Measurements from ENCODE around the gene EFS.
"Not testable (repeated sequence)": the region's sequence is repeated elsewhere in the genome, so short reads cannot be mapped to it uniquely, and the experiment has no call there.

EFS gene, protein sequence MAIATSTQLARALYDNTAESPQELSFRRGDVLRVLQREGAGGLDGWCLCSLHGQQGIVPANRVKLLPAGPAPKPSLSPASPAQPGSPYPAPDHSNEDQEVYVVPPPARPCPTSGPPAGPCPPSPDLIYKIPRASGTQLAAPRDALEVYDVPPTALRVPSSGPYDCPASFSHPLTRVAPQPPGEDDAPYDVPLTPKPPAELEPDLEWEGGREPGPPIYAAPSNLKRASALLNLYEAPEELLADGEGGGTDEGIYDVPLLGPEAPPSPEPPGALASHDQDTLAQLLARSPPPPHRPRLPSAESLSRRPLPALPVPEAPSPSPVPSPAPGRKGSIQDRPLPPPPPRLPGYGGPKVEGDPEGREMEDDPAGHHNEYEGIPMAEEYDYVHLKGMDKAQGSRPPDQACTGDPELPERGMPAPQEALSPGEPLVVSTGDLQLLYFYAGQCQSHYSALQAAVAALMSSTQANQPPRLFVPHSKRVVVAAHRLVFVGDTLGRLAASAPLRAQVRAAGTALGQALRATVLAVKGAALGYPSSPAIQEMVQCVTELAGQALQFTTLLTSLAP

DNA sequence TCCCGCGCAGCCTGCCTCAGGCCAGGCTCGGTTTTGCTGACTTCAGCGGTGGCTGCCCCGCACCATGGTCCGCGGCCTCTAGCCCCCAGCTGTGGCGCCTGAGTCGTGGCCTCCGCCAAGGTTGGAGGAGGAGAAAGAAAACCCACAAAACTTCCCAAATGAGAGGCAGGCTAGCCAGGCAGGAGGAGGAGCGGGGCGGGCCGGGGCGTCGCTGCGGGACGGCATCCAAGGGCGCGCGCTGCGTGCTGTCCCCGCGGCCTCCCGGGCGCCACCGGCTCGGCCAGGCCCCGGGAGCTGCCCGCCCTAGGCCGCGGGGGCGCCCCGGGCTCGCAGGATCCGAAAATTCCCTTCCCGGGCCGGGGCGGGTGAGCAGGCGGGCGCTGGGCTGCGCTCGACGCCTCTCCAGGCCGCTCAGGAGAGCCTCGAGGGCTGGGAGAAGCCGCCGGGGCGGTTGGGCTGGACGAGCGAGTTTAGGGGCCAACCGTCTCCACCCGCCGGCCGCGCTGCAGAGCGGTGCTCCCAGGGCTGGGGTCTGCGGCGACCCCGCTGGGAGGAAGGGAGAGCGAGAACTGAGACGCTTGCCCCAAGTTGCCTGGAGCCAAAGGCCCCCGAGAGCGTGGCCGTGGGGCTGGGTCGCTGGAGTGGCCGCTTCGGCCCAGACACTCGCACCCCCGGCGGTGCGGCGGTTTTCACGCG lies at the start of gene EFS:
EFS (minus strand) TSS at position 137 of the 696 bp plus-strand sequence. CDS start 147 bp downstream, outside the sequence.
- no peak for DNase-seq

DNA sequence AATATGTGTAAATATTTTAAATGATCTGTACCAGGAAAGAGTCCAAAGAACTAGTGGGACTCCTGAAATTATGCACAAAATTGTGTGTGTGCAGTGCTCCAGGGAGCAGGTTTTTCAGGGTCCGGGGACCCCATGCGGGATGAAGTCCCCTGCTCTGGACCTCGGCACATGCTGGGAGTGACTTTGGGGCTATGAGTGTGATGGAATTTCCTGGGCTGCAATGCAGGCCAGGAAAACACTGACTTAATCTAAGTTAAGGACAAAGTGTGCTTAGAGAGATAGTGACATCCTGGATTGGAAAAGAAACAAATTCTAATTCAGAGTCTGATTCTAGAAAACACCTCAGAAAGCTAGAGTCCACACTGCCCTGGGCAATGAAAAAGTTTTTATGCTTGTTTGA lies 49.3 kb upstream of the EFS start:
- no peak for DNase-seq

DNA sequence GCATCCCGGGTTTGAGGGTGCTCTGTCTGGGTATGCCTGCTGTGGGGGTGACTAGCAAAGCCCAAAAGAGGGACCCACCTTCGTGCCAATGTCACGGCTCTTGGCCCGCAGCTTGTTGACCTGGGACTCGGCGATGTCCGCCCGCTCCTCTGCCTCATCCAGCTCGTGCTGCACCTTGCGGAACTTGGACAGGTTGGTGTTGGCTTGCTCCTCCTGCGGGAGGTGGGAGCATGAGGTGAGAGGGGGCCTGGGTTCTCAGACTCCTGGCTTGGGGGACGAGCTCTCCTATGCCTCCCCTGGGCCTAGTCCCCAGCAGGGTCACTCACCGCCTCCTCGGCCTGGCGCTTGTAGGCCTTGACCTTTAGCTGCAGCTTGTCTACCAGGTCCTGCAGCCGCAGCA lies 48.7 kb upstream of the EFS start:
- no peak for DNase-seq

DNA sequence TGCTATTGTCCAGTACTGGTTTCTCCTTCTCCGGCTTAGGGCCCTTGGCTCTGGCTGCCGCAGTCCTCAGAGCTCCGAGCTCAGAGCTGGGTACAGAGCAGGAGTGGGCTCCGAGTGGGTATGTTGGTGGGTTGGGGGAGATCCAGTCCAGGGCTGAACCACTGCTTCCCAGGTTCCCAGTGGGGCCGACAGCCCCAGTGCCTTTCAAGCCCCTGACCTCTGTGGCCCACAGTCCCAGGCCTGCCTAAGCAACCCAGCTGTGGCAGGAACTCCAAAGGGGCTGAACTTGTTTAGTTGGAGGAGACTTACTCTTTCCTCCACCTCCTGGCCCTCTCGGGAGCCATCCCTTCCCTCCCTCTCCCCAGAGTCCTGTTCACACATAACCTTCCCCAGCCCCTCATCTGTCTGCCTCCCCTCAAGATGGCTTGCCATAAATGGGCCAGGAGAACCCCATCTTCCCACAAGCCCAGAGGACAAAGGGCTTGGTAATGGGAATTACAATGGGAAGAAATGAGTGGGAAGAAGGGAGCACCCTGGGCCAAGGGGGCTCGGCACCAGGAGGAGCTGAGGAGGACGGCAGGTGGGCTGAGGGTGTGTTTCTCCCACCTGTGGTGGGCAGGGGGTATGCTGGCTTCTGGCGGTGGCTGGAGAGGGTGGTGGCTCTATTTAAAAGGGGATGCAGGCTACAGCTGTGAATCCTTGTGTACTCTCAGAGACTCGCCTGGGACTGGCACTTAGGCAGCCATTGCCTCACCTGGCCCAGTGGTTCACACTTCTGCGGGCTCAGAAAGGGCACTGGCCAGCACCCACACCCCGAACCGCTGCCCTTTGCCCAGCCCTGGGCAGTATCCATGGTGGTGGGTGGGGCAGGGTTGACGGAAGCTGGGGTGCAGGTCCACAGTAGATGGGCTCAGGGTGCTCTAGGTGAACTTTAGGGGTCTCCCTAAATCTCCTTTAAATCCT lies 46.9 kb upstream of the EFS start:
- no peak for DNase-seq

DNA sequence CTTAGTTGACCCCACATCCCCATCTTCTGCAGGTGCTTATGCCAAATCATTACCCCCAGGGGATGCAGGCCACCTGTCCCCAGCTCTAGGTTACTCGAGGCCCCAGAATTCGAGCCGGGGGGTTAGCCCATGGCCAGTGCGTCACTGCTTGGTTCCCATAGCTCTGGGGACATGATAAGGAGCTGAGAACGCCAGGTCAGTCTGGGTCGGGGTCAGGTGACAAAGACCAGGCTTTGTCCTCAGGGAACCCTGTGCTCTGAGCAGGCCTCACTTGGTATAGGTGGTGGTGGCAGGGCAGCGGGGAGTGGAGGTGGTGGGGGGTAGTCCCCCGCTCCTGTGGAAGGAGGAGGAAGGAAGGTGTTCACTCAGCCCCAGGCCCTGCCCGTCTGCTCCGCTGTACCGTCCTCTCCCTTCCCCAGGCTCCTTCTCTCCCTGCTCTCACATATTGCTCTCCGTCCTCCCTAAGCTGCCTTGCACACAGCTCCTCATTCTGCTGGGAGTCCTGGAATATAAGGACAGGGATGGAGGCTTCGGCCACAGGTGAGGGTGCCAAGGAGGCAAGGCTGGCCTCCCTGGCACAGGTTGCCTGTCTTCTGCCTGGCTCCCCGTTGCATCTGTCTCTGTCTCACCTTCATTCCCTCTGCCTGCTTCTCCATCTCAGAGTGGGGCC lies 45.1 kb upstream of the EFS start:
- DNase-seq: no peak

DNA sequence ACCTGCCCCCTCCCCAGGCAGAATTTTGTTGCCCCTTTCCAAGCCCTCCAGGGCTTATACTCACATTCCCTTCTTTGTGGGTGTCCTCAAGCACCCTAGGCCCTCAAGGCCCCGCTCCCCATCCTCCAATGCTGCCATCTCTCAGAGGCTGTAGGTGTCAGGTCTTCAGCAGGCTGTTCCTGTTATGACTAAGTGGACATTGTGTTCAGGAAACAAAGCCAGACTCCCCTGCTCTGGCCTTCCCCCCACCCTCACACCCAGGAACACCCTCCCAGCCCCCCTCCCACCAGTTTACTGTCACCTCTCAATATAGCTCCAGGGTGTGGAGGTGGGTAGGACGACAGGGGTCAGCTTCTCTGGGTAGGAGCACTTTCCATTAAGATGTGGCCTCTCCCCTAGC lies 44.5 kb upstream of the EFS start:
- no peak for DNase-seq

DNA sequence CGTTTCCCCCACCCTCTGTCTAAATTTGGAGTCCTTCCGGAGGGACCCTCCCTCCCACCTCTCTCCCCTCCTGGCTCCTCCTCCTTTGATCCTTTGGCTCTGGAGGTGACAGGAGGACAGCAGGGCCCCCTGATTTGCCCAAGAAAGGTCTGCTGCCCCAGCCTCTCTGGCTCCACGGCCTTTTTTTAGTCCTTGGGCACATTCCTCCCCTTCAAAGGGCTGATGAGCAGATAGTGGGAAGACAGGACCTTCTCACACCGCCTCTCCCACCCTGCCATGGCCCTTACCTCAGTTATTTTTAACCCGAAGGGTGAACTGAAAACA lies 43.3 kb upstream of the EFS start:
- no peak for DNase-seq

DNA sequence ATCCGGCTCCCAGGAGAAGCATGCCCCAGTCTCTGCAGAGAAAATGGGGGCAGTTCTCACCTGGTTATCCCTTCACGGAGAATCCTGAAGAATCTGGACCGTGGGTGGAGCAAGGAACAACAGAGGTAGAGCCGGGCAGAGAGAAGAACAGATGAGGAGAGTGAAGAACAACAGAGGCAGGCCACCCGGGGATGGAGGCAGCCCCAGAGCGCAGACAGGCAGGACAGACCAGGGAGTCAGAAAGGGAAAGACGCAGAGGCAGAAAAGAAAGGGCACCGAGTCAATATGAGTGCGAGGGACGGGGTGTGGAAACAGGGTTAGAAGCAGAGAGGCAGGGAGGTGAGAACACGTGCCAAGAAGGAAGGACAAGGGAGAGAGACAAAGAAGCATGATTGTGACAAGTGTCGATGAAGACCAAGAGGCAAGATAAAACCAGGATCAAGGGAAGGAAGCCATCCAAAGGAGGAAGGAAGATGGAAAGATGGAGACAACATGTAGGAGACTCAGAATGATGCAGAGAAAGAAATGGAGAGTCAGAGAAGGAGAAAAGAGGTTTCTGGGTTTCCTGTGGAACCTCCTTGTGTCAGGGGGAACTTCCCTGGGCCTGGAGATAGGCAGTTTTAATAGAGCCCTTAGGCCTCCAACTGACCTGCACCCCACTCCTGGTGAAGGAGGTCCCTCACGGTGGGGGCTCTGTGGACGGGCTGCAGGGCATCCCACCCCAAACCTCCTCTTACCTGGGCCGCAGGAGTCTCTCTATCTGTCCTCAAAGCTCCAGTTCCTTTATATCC lies 42.7 kb upstream of the EFS start, which contains the start of gene MYH6:
MYH6 (minus strand) TSS at position 758 of the 791 bp plus-strand sequence. CDS start 1,050 bp downstream, outside the sequence.
- no peak for DNase-seq

DNA sequence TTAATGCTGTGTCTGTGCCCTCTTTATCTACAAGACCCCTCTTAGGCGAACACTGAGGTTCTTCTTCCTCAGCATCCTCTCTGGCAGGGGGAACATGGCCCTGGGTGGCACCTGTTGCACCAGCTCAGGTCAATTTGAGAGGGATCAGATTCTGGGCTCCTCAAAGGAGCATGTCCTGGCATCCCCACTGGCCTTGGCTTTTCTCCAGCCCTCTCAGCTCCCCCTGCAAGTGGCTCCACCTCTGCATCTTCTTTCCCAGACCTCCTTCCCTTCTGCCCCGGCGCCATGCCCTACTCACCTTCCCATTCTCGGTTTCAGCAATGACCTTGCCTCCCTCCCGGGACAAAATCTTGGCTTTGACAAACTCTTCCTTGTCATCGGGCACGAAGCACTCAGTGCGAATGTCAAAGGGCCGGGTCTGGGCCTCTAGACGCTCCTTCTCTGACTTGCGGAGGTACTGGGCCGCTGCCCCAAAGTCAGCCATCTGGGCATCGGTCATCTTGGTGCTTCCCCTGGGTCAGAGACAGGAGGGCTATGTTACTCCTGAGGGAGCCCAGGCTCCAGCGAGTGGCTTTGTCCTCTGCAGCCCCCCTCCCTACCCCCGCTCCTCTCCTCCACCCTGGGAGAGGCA lies 41.9 kb upstream of the EFS start:
- no peak for DNase-seq

DNA sequence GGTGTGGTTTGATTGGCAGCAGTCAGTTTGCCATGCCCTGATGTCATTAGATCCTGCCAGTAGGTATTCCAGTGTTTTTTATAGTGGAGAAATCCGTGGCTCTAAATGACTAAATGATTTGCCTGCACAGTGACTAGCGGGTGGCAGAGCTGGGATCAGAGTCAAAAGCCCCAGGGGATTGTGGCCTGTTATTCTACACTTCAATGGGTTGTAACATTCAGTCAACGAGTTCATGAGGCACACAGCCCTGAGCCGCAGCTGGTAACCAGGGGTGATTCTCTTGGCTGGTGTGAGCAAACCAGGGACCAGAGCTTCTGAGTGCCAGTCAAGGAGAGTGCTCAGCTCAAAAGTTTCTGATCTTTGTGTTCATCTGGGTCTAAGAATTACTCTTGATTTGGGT lies 41.3 kb upstream of the EFS start:
- no peak for DNase-seq

DNA sequence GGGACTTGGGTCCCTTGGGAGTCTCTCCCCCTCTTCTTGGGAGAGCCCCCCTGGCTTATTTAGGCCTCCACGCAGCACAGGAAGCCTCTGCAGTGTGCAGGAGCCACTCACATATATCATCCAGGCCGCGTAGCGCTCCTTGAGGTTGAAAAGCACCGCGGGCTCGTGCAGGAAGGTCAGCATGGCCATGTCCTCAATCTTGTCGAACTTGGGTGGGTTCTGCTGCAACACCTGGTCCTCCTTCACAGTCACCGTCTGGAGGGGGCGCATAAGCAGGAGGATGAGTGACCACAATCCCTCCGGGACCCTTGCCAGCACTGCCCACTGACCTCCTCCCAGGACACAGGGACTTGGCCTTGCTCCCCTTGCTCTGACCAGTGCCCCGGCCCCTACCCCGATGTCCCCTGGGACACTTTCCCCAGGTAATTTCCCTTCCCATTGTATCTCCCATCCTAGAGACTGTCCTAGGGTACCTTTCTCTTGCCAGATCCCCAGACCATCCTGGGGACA lies 40.6 kb upstream of the EFS start:
- DNase-seq: no peak

DNA sequence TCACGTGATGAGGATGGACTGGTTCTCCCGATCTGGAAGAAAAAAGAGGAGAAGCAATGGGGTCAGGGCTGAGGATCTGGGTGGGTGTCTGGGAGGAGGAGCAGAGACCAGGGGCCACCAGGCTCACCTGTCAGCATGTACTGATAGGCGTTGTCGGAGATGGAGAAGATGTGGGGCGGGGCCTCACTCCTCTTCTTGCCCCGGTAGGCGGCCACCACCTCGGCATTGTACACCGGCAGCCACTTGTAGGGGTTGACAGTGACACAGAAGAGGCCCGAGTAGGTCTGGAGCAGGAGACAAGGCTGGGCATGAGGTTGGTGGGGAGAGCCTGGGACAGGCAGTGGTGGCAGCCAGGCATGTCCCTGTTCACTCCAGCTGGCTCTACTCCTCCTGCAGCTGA lies 40.1 kb upstream of the EFS start:
- DNase-seq: no peak

DNA sequence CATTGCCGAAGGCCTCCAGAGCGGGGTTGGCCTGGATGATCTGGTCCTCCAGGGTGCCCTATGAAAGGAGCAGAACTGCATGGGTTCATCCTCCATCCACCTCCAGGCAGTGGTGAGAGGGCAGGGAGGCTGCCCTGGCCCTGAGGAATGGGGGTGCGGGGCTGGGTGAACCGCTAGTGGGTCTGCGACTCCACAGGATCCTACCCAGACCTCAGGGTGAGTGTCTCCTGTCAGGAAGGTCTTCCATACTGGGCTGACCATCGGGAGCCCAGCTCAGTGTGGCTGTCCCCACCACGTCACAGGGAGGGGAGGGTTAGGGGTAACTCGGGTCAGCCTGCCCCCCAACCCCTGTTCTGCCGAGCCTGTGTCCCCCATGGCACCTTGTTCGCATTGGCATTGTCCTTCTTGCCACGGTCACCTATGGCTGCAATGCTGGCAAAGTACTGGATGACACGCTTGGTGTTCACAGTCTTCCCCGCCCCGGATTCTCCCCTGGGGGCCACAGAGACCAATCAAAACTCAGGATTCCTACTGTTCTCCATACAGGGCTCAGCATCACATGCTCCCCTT lies 39.4 kb upstream of the EFS start:
- DNase-seq: no peak

DNA sequence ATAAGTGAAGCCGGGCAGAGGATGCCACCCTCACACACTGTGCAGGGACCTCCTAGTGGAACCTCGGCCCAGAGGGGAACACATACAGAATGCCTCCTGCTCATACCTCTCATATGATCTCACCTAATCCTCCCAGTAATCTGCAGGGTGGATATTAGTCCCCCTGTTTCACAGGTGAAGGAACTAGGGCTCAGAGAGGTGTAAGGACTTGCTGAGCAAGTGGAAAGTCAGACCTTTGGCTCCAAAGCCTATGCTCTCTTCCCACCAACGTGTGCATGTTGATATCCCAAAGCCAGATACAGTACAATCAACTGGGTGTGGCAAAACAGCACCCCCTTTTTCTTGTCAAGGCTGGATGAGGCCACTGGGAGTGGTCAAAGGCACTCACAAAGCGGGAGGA lies 38.9 kb upstream of the EFS start:
- no peak for DNase-seq

DNA sequence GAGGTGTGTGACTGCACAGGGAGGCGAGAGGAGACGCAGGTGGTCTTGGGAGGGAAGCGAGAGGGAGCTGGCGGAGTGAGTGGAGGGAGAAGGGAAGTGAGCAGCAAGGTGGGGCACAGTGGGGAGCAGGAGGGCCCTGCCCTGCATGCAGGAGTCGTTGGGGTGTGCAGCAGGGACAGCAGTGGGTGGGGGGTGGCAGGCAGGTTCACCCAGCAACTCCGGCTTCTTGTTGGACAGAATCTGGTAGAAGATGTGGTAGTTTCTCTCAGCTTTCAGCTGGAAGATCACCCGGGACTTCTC lies 38.1 kb upstream of the EFS start:
- DNase-seq: no peak

DNA sequence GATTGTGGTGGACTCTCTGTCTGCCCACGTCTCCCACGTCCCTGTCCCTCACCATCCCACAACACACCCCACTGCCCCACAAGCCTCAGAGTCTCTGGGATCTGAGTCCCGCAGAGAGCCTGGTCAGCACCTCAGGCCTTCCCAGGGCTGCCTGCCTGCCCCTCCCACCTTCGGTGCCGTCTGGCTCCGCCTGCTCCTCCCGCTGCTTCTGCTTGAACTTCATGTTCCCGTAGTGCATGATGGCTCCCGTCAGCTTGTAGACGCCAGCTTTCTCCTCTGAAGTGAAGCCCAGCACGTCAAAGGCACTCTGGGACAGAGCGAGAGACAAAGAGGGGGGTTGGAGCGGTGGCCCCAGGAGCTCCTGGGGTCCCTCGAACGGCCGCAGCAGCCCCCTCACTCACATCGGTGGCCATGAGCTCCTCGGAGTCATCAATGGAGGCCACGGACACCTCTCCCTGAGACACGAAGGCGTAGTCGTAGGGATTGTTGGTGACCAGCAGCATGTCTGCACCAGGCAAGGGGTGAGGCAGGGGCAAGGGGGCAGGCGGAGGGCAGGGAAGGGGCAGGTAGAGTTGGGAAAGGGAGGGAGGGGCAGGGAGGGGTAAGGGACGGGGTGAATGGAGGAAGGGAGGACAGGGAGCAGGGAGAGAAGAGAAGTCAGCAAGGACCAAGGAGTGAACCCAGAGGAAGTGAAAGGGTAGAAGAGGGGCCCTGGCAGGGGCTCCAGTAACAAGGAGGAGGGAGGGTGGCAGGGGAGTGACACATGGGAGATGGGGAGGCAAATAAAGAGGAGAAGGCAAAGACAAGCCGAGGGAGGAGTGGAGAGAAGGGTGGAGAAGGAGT lies 37.5 kb upstream of the EFS start:
- DNase-seq: no peak

DNA sequence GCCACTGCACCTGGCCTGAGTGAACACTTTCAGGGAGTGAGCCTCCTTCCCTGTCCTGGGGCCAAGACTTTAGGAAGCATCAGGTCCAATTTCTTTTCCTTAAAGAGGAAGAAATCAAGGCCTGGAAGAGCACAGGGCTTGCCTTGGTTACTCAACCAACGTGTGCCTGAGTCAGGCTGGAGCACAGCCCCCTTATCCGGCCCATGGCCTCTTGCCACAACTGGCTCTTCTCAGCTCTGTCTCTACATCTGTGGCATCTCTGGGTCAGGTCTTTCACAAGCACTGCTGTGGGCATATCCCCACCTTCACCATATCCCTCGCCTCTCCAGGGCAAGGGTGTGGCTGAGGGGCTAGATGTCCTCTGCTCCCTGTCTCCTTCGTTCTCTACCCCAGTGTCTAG lies 36.3 kb upstream of the EFS start:
- DNase-seq: no peak

DNA sequence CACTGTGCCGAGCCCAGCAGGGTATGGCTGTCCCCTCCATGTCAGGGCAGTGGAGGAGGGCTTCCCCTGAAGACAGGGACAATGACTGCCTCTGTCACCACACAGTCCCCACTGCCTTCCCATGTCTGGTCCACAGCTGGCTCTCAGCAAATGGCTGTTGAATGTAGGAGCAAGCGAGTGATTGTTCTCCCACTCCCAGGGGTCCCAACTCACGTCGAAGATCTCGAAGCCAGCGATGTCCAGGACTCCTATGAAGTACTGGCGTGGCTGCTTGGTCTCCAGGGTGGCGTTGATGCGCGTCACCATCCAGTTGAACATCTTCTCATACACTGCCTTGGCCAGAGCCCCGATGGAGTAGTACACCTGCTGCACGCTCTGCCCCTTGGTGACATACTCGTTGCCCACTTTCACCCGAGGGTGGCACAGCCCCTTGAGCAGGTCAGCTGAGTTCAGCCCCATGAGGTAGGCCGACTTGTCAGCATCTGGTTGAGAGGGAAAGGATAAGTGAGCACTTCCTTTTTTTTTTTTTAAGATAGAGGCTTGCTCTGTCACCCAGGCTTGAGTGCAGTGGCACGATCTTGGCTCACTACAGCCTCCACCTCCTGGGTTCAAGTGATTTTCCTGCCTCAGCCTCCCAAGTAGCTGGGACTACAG lies 35.7 kb upstream of the EFS start:
- DNase-seq: not testable (repeated sequence)

DNA sequence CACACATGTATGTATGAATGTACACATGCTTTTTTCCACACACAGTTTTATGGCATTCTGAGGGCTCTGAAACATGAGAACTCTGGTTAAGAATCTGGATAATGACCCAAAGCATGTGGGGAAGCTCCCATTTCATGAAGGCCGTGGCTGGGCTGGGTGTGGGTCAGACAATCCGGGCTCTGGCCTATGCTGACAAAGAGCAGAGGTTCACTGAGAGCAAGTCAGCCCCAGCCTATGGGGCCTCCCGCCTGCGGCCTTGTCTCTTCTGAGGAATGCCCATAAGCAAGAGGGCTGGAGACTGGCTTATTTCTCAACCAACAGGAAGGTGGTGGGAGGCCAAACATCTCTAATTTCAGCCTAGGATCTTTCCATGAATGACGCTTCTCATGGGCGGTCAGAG lies 34.6 kb upstream of the EFS start:
- no peak for DNase-seq

Measured in CD4-positive, alpha-beta T cell treated with Interleukin-4 for 1 hour (primary cell).